Small intestine (tissue), 7 donors: ENCODE data around the gene IFNGR1. TPM values are rescaled to one million over a fixed set of nuclear protein-coding genes. Genes with fewer than 3 reads are reported as not detected.
A peak's percentile ranks its signal among the peaks of the same experiment; 100 is the strongest.

Source experiments
- DNase-seq, 2 donors: peaks; one replicate each; pipeline versions ENCODE4 v3.0.0 to v3.0.0-alpha.2; 2013
- FAIRE-seq: peaks from 2 replicates; lab custom pipeline; 2012; peaks lifted over from hg19 to GRCh38; lab: Jason Lieb, UNC
- H3K27ac ChIP-seq, 3 donors: one replicate each; pipeline ENCODE4 v1.5.1; 2013; ENCODE audit warnings: low read length in 2 of 3, mild to moderate bottlenecking in 2 of 3, control low read depth in 1 of 3, inconsistent platforms in 1 of 3, low read depth in 1 of 3, moderate library complexity in 1 of 3
- H3K27me3 ChIP-seq, 3 donors: one replicate each; pipeline ENCODE4 v1.6.1; 2013; ENCODE audit warnings: low read length in 3 of 3, inconsistent platforms in 1 of 3; ENCODE audit not compliant: control insufficient read depth in 3 of 3, insufficient read depth in 3 of 3
- H3K36me3 ChIP-seq, 3 donors: one replicate each; pipeline ENCODE4 v1.6.1; 2013; ENCODE audit warnings: low read length in 3 of 3, inconsistent platforms in 1 of 3, low read depth in 1 of 3, mild to moderate bottlenecking in 1 of 3, moderate library complexity in 1 of 3; ENCODE audit not compliant: control insufficient read depth in 3 of 3, insufficient read depth in 2 of 3
- H3K4me1 ChIP-seq, 3 donors: one replicate each; pipeline ENCODE4 v1.6.1; 2013; ENCODE audit warnings: low read length in 2 of 3, inconsistent platforms in 1 of 3, low read depth in 1 of 3, mild to moderate bottlenecking in 1 of 3, moderate library complexity in 1 of 3; ENCODE audit not compliant: control insufficient read depth in 3 of 3, insufficient read depth in 2 of 3
- H3K4me3 ChIP-seq, 3 donors: one replicate each; pipeline ENCODE4 v1.5.1; 2013; ENCODE audit warnings: low read length in 3 of 3, control low read depth in 1 of 3, inconsistent platforms in 1 of 3, low read depth in 1 of 3, mild to moderate bottlenecking in 1 of 3, moderate library complexity in 1 of 3
- H3K9me3 ChIP-seq, 2 donors: one replicate each; pipeline ENCODE4 v1.6.1; 2013; ENCODE audit warnings: low read depth in 1 of 2, low read length in 1 of 2; ENCODE audit not compliant: control insufficient read depth in 2 of 2, insufficient read depth in 1 of 2
- WGBS, 3 donors: extraction: QIAGEN DNeasy Blood & Tissue Kit; methylation state at CpG; one replicate each; pipeline ENCODE4 v1.1.7; 2013; 5-methylcytosine and 5-hydroxymethylcytosine counted together
- polyA plus RNA-seq, 4 donors: library from polyadenylated mRNA; stranded (reverse) in 3 of 4; unstranded in 1 of 4; fragments of 200-250 nt in 3 of 4; fragments of 120-200 nt in 1 of 4; gene quantifications; one replicate each; pipeline versions ENCODE4 v1.2.1 to v1.2.3, GENCODE V29; 2013
- donor health status: healthy with polysubstance abuse.
- donor health status: control.
- donor health status: control.
- donor health status: Bipolar disorder and iron deficiency.
- donor health status: healthy.

IFNGR1 gene
- polyA plus RNA-seq, 4 donors = 78.1 to 109 (median 90.5) TPM

DNA sequence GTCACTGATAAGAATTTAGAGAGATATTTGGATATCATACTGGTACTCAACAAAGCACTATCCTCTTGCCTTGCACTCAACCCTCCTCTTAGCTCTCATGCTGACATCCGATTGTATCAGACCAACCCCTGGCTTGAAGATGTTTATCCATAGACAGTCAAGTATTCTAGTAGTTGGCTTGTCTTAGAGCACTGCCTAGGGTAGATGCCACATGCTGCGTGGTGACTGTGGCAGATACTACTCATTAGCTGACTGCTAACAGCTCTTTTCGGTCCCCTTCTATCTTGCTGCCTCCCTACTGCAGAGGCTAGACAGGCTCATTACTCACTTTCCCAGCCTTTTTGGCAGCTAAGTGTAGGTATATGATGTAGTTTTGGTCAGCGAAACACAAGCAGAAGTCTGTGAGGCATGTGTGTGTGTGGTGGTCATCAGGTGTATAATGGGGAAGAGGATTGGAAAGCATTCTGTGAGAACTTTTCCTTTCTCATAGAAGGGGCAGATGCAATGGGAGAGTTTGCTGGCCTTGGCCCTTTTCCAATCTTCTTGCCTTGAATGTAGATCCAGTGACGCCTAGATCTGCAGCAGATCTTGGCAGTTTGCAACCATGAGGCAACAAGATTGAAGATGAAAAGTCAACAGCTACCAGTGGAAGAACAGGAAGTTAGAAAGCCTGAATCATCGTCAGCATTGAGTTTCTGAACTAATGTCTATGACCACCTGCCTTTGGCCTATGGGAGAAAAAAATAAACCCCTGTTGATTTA lies 4.4 kb upstream of the IFNGR1 start:
- no peak overlapping the region for H3K4me3 ChIP-seq
- no peaks in the 10 kb centered on the region for H3K36me3 ChIP-seq
- H3K9me3 ChIP-seq = no peaks in the 10 kb centered on the region
- no peaks in the 10 kb centered on the region for H3K27me3 ChIP-seq
- DNase-seq (no peak), FAIRE-seq (no peak)
- 73 to 81% (median 77%) methylated on average over 6 of the region's 6 CpGs for WGBS, 3 donors
- peaks cover 2 to 25% (median 4%) of the 10 kb centered on the region in 3 donors for H3K4me1 ChIP-seq
- H3K27ac ChIP-seq = peak overlapping the region in 1 of 3 donors; percentile 70

DNA sequence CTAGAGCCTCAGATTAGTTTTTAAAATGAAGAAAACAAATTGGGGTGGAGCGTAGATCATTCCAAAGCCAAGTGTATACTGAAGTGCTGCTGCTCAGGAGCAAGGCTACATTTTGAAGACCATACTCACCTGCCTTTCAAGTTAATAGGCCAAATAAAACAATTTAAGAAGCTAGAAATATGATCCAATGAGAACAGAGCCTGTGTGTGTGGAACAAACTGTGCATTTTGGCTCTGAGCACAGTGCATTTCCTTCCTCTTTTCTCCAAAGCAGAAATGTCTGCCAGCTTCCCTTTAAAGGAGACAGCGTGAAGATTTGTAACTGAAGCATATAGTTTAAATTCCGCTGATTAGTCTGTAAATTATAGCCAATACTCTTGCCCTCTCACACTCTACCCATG lies 3.2 kb upstream of the IFNGR1 start:
- Histone ChIP-seq H3K4me3 (no peak overlapping the region), H3K9me3 (no peaks in the 10 kb centered on the region), H3K27ac (peak overlapping the region in 1 of 3 donors; percentile 62), H3K27me3 (no peaks in the 10 kb centered on the region), H3K4me1 (peaks cover 0 to 17% (median 0%) of the 10 kb centered on the region in 3 donors), H3K36me3 (no peaks in the 10 kb centered on the region)
- 59 to 89% (median 77%) methylated on average over 3 of the region's 3 CpGs for WGBS, 3 donors
- FAIRE-seq (no peak), DNase-seq (no peak)

DNA sequence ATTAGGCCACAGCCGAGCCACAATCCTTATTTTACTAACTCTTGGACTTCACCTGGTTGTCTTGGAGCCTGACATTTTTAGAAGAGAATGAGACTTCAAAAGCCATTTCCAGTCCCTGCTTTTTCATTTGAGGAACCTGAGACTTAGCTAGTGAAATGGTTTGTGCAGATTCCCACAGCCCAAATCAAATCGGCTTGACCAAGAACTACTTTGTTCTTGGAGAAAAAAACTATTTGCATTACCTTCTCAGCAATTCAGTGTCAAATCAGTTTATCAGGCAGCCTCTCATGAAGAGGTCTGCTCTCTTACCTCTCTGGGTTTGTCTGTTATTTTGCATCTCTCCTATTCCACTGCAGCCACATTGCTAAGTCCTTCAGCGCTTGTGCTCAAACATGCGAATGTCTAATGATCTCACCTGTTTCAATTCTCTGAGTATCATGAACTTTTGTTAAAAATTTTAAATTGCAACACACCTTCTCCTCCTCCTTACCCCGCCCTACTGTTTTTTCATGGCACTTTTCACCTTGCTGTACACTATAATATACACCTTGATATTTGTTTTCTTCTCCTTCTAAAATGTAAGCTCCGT lies 573 bp upstream of the IFNGR1 start:
- no peaks in the 10 kb centered on the region for H3K27me3 ChIP-seq
- H3K4me3 ChIP-seq = peak overlapping the region in 2 of 3 donors; percentile 23 to 79
- peak overlapping the region; percentile 82 to 98 (median 95) for H3K27ac ChIP-seq
- peaks cover 0 to 4% (median 0%) of the 10 kb centered on the region in 3 donors for H3K36me3 ChIP-seq
- no peaks in the 10 kb centered on the region for H3K9me3 ChIP-seq
- DNase-seq (no peak), FAIRE-seq (no peak)
- 27 to 58% (median 37%) methylated on average over 6 of the region's 6 CpGs for WGBS, 3 donors
- H3K4me1 ChIP-seq = peaks cover 0 to 23% (median 6%) of the 10 kb centered on the region in 3 donors

DNA sequence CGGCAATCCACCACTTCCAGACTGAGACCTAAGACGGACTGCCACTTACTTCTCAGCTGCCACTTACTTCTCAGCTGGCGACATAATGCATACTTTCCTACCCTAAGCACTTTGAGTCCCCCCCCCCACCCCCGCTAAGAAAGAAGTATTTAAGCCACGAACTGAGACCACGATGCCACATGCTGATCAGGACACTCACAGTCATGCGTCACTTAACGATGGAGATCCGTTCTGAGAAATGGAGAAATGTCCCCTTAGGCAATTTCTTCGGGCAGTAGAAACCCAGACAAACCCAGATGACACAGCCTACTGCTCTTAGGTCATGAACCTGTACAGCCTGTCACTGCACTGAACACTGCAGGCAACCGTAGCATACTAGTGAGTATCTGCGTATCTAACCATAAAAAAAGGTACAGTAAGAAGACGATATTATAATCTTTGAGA lies 690 bp downstream of the IFNGR1 start:
- DNase-seq (peak; percentile 70 to 85), FAIRE-seq (no peak)
- H3K4me1 ChIP-seq = peaks cover under 1 to 27% (median 17%) of the 10 kb centered on the region in 3 donors
- H3K27me3 ChIP-seq = no peaks in the 10 kb centered on the region
- H3K36me3 ChIP-seq = peaks cover 0 to 4% (median 0%) of the 10 kb centered on the region in 3 donors
- peak overlapping the region; percentile 91 to 98 (median 95) for H3K27ac ChIP-seq
- 0 to 1% (median 0%) methylated on average over 13 of the region's 13 CpGs for WGBS, 3 donors
- H3K4me3 ChIP-seq = peak overlapping the region; percentile 71 to 88 (median 79)
- H3K9me3 ChIP-seq = no peaks in the 10 kb centered on the region

DNA sequence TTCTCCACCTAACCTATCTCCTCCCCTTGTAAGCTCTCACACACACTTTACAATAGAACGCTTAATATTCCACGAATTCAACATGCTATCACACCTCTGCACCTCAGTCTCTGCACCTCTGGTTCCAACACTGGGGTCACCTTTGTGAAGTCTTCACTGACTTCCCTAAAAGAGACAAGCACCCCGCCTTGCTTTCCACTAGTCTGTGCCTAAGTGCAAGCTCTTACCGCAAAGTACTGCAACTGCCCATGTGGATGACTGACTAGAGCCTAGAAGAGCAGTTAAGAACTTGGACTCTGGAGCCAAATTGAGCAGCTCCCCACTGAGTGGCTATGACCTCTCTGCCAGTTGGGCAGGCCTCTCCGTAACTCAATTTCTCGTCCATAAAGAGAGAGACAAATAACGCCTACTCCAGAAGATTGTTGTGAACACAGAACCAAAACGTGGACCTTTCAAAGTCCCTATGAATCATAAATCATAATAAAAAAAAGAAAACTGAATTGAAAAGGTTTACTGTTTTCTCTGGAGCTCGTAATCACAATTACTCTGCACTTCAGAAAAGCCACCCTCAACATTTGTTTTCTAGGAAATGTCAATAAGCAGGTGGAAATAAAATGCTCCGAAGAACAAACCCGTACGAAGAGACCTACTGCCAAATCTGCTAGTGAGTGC lies 1.2 kb downstream of the IFNGR1 start:
- Histone ChIP-seq H3K36me3 (peaks cover 0 to 4% (median 0%) of the 10 kb centered on the region in 3 donors), H3K4me3 (peak overlapping the region; percentile 71 to 88 (median 79)), H3K27me3 (no peaks in the 10 kb centered on the region), H3K4me1 (peaks cover 2 to 29% (median 20%) of the 10 kb centered on the region in 3 donors), H3K9me3 (no peaks in the 10 kb centered on the region), H3K27ac (peak overlapping the region; percentile 91 to 98 (median 95))
- DNase-seq = peak; percentile 79 to 87
- no peak for FAIRE-seq
- 7 to 16% (median 11%) methylated on average over 12 of the region's 12 CpGs for WGBS, 3 donors

DNA sequence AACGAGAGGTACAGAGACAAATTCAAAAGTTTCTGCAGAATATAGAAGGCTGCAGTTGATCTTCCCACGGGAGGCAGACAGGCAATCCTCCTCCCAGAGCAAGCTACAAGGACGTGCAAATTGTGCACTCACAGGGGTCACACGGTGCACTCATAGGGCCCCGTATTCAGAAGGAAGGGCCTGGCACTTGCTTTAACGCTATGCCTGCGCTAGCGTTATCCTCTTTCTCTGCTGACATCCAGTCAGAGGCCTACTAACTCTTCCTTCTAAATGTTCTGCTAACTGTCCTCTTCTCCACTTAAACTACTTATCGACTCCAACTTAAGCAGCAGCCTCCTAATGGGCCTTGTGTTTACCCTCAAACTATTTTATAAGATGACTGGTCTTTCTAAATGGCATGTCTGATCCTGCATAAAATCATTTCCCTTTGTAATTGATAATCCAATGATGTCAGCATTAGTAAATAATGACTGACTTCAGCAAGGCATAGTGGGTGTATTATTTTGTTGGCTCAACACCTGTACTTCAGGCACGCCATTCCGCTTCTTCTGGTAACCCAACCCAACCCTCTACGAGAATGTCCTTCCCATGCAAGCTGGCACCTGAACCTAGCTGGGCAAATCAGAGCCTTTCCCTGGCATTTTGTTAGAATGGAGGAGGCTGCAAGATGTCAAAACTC lies 2.2 kb downstream of the IFNGR1 start:
- peak; percentile 41 to 48 for DNase-seq
- H3K36me3 ChIP-seq = peaks cover 0 to 6% (median 0%) of the 10 kb centered on the region in 3 donors
- peaks cover 2 to 29% (median 20%) of the 10 kb centered on the region in 3 donors for H3K4me1 ChIP-seq
- WGBS, 3 donors = 16 to 41% (median 34%) methylated on average over 12 of the region's 12 CpGs
- H3K9me3 ChIP-seq = peaks cover 0 to 2% of the 10 kb centered on the region in 2 donors
- peak overlapping the region; percentile 91 to 98 (median 95) for H3K27ac ChIP-seq
- H3K4me3 ChIP-seq = peak overlapping the region; percentile 35 to 88 (median 79)
- no peak for FAIRE-seq
- no peaks in the 10 kb centered on the region for H3K27me3 ChIP-seq

DNA sequence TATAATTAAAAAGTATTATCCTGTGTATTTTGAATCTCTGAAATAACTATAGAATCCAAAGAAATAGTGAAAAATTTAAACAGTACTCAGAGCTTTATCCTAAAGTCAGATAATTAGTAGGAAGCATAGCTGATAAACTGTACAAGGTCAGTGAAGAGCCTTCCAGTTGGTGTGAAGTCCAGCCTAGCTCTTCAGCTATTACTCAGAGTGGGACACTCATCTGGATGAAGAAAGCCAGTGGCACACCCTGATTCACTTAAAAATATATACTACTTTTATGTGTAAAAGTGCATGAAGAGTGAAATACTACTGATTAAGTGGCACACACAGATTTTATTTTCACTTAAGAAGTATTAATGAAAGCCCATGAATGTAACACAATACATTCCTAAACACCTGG lies 3.1 kb downstream of the IFNGR1 start:
- H3K36me3 ChIP-seq = peaks cover 0 to 8% (median 0%) of the 10 kb centered on the region in 3 donors
- FAIRE-seq (no peak), DNase-seq (peak in 1 of 2 donors; percentile 52)
- peak overlapping the region; percentile 63 to 95 (median 91) for H3K27ac ChIP-seq
- peak overlapping the region in 2 of 3 donors; percentile 79 to 88 for H3K4me3 ChIP-seq
- no peaks in the 10 kb centered on the region for H3K27me3 ChIP-seq
- H3K4me1 ChIP-seq = peaks cover 4 to 29% (median 20%) of the 10 kb centered on the region in 3 donors
- peaks cover 0 to 4% of the 10 kb centered on the region in 2 donors for H3K9me3 ChIP-seq
